RKO (cell line): ENCODE measurements around the gene SPATA21.
"Not testable (repeated sequence)": the region's sequence is repeated elsewhere in the genome, so short reads cannot be mapped to it uniquely, and the experiment has no call there.

ENCODE experiments used
- DNase-seq: peaks from one replicate; pipeline ENCODE4 v3.0.0-alpha.2; 2016; ENCODE audit warnings: low spot score

SPATA21 gene, protein sequence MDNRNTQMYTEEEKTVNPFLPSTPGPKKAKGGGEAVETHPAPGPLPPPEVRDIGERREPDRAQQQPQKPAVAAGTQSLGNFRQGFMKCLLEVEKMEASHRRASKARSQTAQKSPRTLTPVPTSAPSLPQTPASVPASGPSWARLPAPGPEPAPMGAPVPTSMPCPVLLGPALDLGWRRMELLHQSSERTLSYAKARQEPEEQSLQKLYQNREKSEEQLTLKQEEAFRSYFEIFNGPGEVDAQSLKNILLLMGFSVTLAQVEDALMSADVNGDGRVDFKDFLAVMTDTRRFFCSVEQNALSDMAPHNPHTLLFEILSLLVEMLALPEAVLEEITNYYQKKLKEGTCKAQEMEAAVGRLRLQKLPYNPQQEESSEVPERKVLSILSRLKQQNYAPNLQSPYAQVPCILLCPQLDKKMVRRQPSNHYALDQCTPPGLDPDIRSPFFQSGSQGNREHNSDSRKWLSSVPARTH

DNA sequence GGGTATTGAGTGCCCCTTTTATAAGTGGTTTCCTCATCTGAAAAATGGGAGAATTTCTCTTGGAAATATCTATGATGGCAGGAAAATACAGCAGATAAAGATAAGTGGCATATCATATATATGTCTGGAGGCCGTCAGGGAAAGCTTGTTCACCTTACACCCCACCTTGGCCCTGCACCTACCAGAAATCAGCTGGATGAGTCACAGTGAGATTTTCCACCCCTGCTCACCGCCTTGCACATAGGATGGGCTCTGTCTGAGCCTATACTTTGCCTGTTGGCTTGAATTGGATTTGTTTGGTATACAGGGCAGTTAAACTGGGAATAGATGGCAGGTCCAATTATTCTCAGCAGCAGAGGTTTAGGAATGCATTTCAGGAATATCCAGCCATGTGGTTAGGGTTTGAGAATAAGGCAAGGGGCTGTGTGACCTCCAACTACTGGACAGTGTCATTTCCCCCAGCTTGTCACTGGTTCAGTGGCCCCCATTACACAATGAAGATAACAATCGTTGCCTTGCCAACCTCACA lies at the start of gene SPATA21:
Gene SPATA21 (minus strand): TSS at position 479 of the 529 bp plus-strand sequence. CDS start 6,053 bp downstream, outside the sequence.
- no peak for DNase-seq

DNA sequence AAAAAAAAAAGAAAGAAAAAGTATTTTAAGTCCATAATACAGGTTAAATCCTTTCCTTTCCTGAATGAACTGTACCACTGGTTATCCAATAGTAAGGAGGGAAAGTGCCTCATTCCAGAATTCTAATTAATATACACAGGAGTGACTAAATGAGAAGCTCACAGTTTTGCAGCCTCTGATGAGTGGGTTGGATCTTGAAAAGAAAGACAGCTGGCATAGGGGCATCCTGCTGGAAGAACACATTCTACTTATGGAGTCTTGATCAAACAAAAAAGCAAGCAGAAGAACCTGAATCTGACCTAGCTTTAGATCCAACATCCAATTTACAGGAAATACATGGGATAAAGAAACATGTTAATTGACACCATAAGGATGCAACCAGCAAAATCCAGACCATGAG lies 49.8 kb upstream of the SPATA21 start:
- not testable (repeated sequence) for DNase-seq

DNA sequence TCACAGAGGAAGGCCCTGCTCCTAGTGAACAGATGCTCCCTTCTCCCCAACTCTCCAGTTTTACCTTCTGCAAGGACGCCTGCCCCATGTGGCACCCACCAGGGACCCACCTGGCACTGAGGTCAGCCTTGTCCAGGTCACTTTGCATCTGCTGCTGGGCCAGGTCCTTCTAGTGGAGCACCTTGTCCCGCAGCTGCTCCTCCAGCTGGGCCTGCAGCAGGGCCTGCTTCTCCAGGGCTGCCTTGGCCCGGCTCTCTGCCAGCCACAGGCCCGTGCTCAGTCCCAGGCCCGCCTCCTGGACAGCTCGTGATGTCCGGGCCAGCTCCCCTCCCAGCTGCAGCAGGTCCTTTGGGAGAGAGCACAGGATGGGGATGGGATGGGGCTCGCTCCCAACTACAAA lies 49.1 kb upstream of the SPATA21 start:
- not testable (repeated sequence) for DNase-seq

DNA sequence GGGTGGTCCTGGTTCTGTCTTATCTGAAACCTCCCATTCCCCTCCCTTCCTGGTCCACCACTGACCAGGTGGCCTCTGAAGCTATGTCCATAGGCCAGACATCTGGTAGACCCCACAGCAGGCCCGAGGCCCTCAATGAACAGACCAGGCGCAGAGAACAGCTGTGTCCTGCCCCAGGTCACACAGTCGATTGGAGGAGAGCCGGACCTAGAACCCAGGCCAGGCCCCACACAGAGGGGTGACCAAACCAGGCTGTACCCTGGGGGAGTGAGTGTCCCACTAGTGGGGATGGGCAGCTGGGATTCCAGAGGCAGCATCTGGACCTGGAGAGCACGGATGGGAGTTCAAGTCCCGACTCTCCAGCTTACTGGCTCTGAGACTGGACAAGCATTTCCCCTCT lies 47.7 kb upstream of the SPATA21 start:
- DNase-seq = no peak

DNA sequence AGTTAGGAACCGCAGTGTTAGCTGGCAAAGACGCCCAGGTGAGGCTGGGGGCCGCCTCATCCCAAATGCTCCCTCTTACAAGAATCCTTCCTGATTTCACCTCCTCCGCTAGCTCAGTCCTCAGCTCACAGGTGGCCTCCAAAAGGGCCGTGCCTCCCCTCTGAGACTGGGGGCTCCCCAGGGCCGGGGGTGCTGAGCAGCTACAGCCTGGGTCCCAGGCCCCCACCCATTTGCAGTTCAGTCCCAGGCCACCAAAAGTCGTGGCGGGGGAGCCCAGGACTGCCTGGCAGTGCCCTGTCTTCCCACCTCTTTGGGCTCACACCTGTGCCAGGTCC lies 47.2 kb upstream of the SPATA21 start:
- no peak for DNase-seq

DNA sequence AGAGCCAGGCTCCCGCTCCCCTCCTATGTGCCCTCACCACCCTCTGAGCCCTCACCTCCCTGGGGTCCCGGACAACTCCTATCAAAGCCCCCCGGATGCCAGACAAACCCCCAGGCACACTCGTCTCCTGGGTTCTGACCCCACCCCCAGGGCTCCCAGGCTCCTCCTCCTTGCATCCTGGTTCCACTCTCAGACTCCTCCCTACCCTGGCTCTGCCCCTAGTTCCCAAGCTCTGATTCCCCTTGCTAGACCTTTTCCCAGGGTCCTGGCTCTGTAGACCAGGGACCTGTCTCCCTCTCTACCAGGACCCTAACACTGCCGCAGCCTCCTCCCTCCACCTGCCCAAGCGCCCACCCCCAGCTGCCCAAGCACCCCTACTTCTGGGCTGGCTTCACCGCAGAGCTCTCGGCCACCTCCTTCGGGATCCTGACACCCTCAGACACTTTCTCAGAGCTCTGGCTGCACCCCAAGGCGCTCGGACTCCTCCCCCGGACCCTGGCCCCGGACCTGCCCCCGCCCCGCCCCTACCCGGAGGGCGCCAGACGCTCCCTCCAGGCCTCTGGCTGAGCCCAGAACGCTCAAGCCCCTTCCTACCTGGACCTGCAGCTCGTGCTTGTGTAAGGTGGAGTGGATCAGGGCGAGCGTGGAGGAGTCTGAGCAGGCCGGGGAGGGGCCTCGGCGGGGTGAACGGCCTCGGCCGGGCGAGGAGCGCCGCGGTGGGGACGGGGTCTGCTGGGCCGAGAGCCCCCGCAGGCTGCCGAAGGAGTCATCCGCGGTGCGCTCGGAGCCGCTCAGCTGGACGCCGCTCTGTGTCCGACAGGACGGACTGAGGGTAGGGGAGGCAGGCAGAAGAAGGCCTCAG lies 46.6 kb upstream of the SPATA21 start:
- DNase-seq = not testable (repeated sequence)

DNA sequence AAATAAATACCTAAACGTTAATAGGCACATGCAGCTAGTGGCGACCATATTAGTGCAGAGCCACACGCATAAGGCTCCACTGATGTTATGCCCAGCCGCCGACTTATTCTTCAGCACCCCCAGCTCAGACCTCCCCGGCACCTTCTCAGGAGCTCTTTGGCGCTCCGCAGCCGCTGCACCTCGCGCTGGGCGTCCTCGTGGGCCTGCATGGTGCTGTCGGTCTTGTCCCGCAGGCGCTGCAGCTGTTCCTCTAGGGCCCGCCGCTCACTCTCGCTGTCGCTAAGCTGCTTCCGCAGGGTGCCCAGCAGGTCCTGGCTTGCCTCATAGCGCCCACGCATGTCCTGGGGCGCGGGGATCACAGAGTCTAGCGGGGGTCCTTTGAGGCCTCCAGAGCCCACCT lies 45.9 kb upstream of the SPATA21 start:
- DNase-seq = not testable (repeated sequence)

DNA sequence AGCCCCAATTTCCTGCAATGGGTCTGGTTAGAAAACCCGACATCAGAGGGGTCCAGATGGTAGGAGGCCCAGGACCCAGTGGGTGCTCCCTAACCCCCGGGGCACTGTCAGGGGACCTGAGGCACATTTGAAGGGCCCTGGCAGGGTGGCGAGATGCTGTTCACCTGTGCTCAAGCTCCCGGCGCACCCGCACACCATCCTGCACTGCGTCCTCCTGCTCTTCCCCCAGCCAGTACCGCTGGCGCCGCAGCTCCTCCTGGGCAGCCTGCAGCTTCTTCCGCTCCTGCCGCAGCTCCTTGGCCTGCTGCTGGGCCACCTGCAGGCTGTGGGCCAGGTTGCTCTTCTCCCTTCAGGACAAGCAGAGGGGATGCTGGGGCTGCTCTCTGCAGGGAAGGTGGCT lies 40.9 kb upstream of the SPATA21 start:
- DNase-seq = no peak

DNA sequence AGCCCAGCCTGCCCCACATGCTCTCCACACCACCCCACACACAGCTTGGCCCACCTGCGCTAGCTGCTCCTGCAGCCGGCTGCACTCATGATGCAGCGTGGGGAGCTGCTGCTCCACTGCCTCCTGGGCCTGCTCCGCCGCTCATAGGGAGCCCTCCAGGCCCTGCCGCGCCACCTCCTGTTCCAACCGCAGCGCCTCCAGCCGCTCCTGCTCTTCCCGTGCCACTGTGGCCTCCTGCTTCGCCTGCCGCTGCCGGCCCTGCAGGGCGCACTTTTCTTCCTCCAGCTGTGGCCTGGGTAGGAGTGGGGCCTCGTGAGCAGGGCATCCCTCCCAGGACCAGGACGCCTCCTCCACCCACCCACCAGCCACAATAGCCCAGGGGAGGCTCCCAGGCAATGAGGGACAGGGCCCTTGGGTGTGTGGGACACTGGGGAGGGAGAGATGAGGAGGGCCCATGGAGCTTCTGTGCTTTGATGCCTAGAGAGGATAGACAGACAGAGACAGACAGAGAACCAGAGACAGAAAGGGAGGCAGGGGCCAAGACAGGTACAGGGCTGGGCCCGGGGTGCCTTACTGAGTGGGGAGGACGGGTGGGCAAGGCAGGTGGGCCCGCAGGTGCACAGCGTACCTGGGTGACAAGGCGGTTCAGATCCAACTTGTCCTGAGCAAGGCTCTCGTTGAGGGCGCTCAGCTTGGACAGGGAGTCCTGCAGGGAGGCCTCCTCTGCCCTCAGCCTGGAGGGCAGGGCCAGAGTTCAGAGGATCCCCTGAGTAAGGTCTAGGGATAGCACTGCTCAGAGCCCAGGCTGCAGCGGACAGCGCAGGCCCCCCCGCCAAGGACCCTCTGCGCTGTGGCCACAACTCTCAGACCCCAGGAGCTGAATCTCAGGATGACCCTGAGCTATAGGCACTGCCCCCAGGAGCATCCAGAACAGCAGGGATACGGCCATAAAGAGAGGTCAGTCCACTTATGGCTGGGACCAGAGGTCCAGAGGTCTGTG lies 38.8 kb upstream of the SPATA21 start:
- DNase-seq = not testable (repeated sequence)

DNA sequence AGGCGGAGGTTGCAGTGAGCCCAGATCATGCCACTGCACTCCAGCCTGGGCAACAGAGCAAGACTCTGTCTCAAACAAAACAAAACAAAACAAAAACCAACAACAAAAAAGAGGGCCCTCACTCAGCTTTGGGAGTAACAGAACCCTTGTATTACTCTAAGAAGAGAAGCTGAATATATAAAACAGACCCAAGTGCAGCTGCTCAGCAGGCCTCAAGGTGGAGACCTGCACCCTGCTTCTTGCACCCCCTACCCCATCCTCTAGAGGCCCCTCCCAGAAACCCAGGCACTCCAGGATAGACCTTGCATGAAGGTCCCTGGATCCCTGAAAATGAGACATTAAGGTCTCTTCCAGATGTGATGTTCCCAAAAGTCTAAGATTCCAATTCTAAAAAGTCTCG lies 37.7 kb upstream of the SPATA21 start:
- not testable (repeated sequence) for DNase-seq

DNA sequence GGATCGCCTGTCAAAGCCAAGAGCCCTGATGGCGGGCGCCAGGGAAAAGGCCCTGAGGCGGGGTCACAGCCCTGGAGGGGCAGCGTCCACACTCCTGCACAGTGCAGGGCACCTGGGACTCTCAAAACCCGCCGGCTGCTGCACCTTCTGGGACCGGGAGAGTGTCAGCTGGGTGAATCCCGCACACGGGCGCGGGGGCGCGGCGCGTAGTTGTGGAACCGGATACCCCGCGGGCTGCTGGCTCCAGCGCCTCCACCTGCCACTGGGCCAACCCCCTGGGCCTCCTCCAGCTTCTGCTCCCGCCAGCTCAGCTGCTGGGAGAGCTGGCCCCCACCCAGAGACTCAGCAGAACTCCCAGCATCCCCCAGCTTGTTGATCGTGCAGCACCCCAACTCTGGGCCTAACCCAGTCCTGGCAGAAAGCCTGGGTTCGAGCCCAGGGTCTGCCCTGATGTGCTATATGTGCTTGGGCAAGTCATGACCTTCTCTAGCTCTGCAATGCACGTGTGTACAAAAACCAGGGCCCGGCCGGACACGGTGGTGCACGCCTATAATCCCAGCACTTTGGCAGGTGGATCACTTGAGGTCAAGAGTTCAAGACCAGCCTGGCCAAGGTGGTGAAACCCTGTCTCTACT lies 37.1 kb upstream of the SPATA21 start:
- no peak for DNase-seq

DNA sequence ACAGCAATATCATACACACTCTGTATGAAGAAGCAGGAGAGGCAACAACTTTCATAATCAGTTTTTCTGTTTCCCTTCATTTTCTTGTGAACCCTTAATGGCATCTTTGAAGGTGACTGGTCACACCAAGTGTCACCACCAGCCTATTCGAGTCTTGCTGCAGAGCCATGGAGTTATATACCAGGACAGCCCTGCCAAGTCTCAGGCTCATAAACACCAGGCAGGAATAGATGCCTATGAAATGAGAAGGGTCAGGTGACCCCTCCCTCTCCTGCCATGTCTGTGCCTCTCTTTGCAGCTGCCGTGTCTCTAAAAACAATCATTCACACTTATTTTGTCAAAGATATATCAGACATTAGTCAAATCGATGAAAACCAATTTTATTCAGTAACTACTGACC lies 31.3 kb upstream of the SPATA21 start:
- no peak for DNase-seq

DNA sequence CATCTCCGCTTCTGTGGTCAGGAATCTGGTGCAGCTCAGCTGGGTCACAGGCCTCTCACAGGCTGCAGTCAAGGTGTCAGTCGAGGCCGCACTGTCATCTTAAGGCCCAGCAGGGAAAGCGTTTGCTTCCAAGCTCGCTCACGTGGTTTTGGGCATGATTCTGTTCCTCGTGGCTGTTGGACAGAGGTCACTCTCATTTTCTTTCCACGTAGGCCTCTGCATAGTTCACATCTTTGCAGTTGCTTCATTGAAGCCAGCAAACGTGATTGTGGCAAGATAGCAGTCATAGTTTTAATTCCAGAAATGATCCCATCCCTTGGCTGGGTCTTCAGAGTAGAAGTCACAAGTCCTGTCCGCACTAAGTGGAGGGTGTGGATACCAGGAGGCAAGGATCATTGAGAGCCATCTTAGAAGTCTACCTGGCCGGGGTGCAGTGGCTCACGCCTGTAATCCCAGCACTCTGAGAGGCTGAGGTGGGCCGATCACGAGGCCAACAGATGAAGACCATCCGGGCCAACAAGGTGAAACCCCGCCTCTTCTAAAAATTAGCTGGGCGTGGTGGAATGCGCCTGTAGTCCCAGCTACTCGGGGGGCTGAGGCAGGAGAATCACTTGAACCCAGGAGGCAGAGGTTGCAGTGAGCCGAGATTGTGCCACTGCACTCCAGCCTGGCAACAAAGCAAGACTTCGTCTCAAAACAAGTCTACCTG lies 27.8 kb upstream of the SPATA21 start:
- no peak for DNase-seq

DNA sequence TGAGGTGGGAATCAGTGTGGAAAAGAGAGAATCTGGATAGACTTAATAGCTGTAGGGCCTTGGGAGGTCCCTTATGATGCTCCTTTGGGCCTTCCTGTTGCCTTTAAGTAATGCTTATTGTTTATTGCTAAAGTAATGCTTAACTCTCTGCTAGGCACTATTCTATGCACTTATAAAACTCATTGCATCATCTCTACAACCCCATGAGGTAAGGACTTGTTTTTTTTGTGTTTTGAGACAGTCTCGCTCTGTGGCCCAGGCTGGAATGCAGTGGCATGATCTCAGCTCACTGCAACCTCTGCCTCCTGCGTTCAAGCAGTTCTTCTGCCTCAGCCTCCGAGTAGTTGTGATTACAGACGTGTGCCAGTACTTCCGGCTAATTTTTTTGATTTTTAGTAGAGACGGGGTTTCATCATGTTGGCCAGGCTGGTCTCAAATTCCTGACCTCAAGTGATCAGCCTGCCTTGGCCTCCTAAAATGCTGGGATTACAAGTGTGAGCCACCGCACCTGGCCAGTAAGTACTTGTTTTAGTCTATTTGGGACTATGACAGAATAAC lies 25.6 kb upstream of the SPATA21 start:
- DNase-seq = no peak

DNA sequence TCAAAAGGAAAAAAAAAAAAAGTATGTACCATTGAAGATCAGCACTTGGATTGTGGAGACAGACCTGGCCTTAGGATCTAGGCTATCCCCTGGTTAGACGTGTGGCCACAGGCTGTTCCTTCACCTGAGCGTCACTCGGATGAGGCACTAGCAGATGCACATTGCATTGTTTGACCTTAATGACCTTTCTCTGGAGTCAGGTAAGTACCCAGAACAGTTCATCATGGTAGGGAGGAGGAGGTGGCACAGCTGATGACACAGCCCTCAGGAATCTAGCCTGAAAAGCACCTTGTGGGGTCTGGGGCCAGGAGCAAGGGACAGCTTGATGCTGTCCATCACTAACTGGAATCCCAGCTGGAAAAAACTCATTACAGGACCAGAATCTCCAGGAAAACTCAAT lies 24.5 kb upstream of the SPATA21 start:
- DNase-seq = no peak

DNA sequence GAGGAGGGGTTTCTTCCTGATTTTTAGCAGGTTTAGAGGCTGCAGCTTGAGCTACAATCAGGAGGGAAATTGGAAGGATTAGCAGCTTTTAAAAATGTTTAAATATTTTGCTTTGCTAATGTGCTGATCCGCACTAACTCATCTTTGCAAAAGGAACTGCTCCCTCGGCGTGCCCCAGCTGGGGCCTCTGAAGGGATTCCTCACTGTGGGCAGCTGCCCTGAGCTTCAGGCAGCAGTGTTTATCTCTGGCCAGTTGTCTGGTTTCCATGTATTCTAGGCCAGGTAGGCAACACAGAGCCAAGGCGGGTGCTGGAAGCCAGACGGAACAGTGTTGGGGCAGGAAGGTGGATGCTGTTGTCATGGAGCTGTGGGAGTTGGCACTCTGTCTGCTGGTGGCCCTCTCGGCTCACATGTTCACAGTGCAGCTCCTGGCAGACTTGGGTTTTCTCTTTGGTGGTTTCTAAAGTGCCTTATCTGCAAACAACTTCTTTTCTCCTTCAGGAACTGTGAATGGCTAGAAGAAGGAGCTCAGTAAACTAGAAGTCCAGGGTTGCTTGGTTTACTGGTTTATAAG lies 22.2 kb upstream of the SPATA21 start:
- no peak for DNase-seq

DNA sequence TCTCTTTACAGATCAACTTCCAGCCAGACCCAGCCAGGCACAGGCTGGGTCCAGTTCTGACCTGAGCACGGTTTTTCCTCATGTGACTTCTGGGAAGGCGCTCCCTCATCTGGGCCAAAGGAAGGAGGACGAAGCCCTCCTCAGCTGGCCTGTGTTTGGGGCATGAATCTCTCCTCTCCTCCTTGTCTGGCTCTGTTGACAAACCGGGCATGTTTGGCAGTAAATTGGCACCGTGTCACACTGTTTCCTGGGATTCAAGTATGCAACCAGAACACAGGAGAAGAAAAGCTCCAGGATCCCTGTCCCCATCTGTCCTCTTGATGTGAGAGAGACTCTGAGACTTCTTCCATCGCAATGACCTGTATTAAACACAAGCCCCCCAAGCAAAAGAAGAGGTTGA lies 21.6 kb upstream of the SPATA21 start:
- DNase-seq = no peak

DNA sequence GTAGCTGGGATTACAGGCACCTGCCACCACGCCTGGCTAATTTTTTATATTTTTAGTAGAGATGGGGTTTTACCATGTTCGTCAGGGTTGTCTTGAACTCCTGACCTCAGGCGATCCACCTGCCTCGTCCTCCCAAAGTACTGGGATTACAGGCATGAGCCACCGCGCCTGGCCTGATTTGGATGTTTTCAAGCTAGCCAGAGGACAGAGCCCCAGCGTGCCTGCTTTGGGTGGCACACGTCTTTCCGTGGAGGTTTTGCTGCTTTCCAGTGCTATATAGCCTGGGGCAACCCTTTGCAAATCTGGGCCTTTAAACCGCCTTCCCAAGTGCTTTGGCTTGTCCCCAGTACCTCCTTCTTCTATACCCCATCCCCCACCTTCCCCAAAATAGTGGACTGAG lies 18.9 kb upstream of the SPATA21 start:
- DNase-seq = not testable (repeated sequence)

DNA sequence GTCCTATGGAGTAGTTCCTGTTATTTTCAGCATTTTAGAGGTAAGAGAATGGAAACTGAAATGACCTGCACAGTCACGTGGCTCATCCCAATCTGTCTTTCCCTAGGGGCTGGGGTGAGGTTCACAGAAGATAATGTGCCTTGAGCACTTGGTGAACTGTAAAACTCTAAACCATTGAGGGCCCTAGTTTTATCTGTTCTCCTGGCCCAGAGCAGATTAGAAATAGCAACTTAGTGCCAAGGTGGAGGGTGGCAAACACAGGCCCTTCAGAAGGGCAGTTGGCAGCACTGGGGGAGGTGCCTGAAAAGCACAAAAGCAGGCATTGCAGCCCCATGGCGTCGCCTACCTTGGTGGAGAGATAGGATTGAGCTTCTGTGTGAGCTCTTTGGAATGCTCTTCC lies 17.7 kb upstream of the SPATA21 start:
- DNase-seq = not testable (repeated sequence)
